ENCODE measurements around the gene NIN. TPM values are rescaled to one million over a fixed set of nuclear protein-coding genes. Genes with fewer than 3 reads are reported as not detected.
"Not testable (repeated sequence)": the region's sequence is repeated elsewhere in the genome, so short reads cannot be mapped to it uniquely, and the experiment has no call there.

Gene NIN
- total RNA-seq, 1 experiment from 2014 or later, result 26.6 TPM

DNA sequence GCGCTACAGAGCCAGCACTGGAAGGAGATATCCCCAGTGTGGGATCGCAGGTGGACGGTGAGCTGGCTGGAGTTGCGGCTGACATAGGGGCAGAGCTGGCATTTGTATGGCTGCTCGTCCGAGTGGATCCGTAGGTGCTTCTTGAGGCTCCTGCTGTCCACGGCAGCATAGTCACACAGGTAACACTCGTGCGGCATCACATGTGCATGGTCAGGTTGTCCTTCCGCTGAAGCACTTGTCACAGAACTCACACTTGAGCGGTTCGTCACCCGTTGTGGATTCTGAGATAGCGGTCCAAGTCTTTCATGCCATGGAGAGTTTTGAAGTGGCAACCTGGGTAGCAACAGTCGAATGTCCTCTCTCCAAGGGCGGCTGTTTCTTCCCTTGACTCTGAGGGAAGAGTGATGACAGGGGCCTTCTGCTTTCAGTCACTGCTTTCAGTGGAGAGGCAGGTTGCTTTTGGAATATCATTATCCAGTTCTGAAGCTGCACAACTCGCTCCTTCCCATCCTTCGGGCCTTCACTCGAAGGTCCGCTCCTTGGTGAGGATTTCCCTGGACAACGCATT lies 125.9 kb downstream of the NIN start:
- intact Hi-C loops (cut with micrococcal nuclease; ENCODE audit: unreplicated experiment), result no loop called here
- DNase-seq, result no peak
- TF ChIP-seq, protein P1, sequence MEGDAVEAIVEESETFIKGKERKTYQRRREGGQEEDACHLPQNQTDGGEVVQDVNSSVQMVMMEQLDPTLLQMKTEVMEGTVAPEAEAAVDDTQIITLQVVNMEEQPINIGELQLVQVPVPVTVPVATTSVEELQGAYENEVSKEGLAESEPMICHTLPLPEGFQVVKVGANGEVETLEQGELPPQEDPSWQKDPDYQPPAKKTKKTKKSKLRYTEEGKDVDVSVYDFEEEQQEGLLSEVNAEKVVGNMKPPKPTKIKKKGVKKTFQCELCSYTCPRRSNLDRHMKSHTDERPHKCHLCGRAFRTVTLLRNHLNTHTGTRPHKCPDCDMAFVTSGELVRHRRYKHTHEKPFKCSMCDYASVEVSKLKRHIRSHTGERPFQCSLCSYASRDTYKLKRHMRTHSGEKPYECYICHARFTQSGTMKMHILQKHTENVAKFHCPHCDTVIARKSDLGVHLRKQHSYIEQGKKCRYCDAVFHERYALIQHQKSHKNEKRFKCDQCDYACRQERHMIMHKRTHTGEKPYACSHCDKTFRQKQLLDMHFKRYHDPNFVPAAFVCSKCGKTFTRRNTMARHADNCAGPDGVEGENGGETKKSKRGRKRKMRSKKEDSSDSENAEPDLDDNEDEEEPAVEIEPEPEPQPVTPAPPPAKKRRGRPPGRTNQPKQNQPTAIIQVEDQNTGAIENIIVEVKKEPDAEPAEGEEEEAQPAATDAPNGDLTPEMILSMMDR (IDR thresholded peaks at IDR 0.05; ENCODE audit: unreplicated experiment), result no peak
- Mint-ChIP-seq H3K4me3 (ENCODE audit: low read depth, unreplicated experiment) (no peak overlapping the region), H3K9me3 (ENCODE audit: low read depth, unreplicated experiment) (no peaks in the 10 kb centered on the region), H3K27ac (ENCODE audit: unreplicated experiment) (no peak overlapping the region), H3K27me3 (ENCODE audit: unreplicated experiment) (no peaks in the 10 kb centered on the region), H3K4me1 (ENCODE audit: low read depth, unreplicated experiment) (no peaks in the 10 kb centered on the region), H3K36me3 (ENCODE audit: insufficient read depth, unreplicated experiment) (no peaks in the 10 kb centered on the region)
- CTCF ChIA-PET, result no interaction called here
- no TSS peak for BruUV-seq (replicated peaks)

DNA sequence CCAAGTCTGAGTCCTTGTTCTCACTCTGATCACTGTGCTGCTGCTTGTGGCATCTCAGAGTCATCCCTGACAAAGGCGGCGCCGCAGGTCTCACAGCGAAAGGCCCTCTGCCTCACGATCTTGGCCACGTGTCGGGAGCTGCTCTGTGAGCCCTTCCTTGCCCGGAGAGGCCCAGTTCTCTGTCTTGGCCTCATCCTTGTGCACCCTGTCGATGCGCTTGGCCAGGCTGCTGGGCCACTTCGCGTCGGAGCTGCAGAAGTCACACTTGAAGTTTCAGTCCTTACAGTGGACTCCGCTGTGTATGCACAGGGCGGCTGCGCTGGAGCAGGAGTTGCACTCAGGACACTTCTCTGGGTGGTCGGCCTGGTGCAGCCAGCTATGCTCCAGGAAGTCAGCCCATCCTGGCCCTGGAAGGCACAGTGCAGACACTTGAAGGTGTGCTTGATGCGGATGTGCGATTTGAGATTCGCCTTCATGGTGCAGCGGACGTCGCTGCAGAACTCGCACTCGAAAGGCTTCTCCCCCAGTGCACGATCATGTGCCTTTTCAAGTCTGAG lies 126.4 kb downstream of the NIN start:
- Mint-ChIP-seq H3K4me3 (ENCODE audit: low read depth, unreplicated experiment) (no peak overlapping the region), H3K9me3 (ENCODE audit: low read depth, unreplicated experiment) (no peaks in the 10 kb centered on the region), H3K27me3 (ENCODE audit: unreplicated experiment) (no peaks in the 10 kb centered on the region), H3K27ac (ENCODE audit: unreplicated experiment) (no peak overlapping the region), H3K36me3 (ENCODE audit: insufficient read depth, unreplicated experiment) (no peaks in the 10 kb centered on the region), H3K4me1 (ENCODE audit: low read depth, unreplicated experiment) (no peaks in the 10 kb centered on the region)
- intact Hi-C loops (cut with micrococcal nuclease; ENCODE audit: unreplicated experiment), result no loop called here
- no peak for DNase-seq
- CTCF ChIA-PET, result no interaction called here
- TF ChIP-seq, protein P1 (IDR thresholded peaks at IDR 0.05; ENCODE audit: unreplicated experiment), result no peak
- BruUV-seq (replicated peaks), result no TSS peak

DNA sequence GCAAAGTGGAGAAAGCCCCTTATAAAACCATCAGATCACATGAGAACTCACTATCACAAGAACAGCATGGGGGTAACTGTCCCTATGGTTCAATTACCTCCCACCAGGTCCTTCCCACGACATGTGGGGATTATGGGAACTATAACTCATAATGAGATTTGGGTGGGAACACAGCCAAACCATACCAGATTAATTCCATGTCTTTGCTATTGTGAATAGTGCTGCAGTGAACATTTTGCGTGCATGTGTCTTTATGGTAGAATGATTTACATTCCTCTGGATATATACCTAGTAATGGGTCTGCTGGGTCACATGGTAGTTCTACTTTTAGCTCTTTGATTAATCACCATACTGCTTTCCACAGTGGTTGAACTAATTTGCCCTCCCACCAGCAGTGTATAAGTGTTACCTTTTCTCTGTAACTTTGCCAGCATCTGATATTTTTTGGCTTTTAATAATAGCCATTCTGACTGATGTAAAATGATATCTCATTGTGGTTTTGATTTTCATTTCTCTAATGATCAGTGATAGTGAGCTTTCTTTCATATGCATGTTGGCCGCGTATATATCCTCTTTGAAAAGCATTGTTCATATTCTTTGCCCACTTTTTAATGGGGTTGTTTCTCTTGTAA lies 133.2 kb downstream of the NIN start:
- DNase-seq, result no peak
- Mint-ChIP-seq H3K27ac (ENCODE audit: unreplicated experiment) (no peak overlapping the region), H3K4me1 (ENCODE audit: low read depth, unreplicated experiment) (no peaks in the 10 kb centered on the region), H3K36me3 (ENCODE audit: insufficient read depth, unreplicated experiment) (no peaks in the 10 kb centered on the region), H3K4me3 (ENCODE audit: low read depth, unreplicated experiment) (no peak overlapping the region), H3K9me3 (ENCODE audit: low read depth, unreplicated experiment) (peaks cover 3% of the 10 kb centered on the region), H3K27me3 (ENCODE audit: unreplicated experiment) (no peaks in the 10 kb centered on the region)
- no TSS peak for BruUV-seq (replicated peaks)
- CTCF ChIA-PET, result no interaction called here
- TF ChIP-seq, protein P1 (IDR thresholded peaks at IDR 0.05; ENCODE audit: unreplicated experiment), result no peak
- intact Hi-C loops (cut with micrococcal nuclease; ENCODE audit: unreplicated experiment), result no loop called here

DNA sequence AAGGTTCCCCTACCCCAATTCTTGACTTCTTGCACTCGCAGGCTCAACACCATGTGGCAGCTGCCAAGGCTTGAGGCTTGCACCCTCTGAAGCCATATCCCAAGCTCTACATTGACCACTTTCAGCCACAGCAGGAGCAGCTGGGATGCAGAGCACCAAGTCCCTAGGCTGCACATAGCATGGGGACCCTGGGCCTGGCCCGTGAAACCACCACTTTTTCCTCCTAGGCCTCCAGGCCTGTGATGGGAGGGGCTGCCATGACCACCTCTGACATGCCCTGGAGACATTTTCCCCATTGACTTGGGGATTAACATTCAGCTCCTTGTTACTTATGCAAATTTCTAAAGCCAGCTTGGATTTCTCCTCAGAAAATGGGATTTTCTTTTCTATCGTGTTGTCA lies 136.7 kb downstream of the NIN start:
- H3K4me3 Mint-ChIP-seq (ENCODE audit: low read depth, unreplicated experiment); BruUV-seq (replicated peaks); H3K36me3 Mint-ChIP-seq (ENCODE audit: insufficient read depth, unreplicated experiment); H3K27ac Mint-ChIP-seq (ENCODE audit: unreplicated experiment); DNase-seq; CTCF ChIA-PET; H3K9me3 Mint-ChIP-seq (ENCODE audit: low read depth, unreplicated experiment); intact Hi-C loops (cut with micrococcal nuclease; ENCODE audit: unreplicated experiment); H3K27me3 Mint-ChIP-seq (ENCODE audit: unreplicated experiment); H3K4me1 Mint-ChIP-seq (ENCODE audit: low read depth, unreplicated experiment): not testable (repeated sequence)

DNA sequence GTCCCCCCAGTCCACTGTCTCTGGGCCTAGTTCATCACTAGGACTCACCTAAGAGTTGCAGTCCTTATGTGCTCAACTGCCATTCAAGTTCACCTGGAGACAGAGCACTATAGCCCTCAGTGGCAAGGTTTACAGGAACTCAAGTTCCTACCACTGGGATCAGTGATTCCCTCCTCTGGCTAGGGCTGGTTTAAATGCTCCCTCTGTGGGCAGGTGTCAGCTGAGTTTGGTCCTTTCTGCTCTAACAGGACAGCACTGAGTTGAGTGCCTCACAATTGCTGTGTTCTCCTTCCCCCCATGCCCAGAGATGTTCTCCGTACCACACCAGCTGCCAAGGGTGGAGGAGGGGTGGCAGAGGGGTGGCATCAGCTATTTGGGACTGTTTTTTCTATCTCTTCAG lies 142.1 kb downstream of the NIN start:
- Mint-ChIP-seq H3K36me3 (ENCODE audit: insufficient read depth, unreplicated experiment) (peaks cover 4% of the 10 kb centered on the region), H3K9me3 (ENCODE audit: low read depth, unreplicated experiment) (peaks cover 3% of the 10 kb centered on the region), H3K4me1 (ENCODE audit: low read depth, unreplicated experiment) (no peaks in the 10 kb centered on the region), H3K27ac (ENCODE audit: unreplicated experiment) (no peak overlapping the region), H3K27me3 (ENCODE audit: unreplicated experiment) (no peaks in the 10 kb centered on the region), H3K4me3 (ENCODE audit: low read depth, unreplicated experiment) (no peak overlapping the region)
- CTCF ChIA-PET, result no interaction called here
- TF ChIP-seq, protein P1 (IDR thresholded peaks at IDR 0.05; ENCODE audit: unreplicated experiment), result no peak
- intact Hi-C loops (cut with micrococcal nuclease; ENCODE audit: unreplicated experiment), result no loop called here
- no TSS peak for BruUV-seq (replicated peaks)
- no peak for DNase-seq
